T-helper 1 cell treated with Interleukin-12 subunit alpha and Interleukin-12 subunit beta and Interleukin-4 antibody, amounts not matched to agents 30 ng/mL and 1 ng/mL, for 36 hours (primary cell): ENCODE measurements around the gene ZXDC. TPM values are rescaled to one million over a fixed set of nuclear protein-coding genes. Genes with fewer than 3 reads are reported as not detected.

Experiments used
- intact Hi-C: fragments of 100-400 bp; cut with micrococcal nuclease; formaldehyde crosslinking; loops from one replicate; pipeline ENCODE4 v1.15.1; 2024
- total RNA-seq: library from RNA; stranded (reverse); gene quantifications from 2 replicates; pipeline ENCODE4 v1.2.3, GENCODE V29; 2022

ZXDC gene
- total RNA-seq, 1 donor from 2014 or later = 32.5 TPM

- intact Hi-C loops = no loop called here
These were observed 18.8 kb downstream of the ZXDC start for GRCh38 chr3:126456766-126457388.

GRCh38 chr3:126456211-126456610 lies 19.5 kb downstream of the ZXDC start:
- intact Hi-C loops = no loop called here

DNA sequence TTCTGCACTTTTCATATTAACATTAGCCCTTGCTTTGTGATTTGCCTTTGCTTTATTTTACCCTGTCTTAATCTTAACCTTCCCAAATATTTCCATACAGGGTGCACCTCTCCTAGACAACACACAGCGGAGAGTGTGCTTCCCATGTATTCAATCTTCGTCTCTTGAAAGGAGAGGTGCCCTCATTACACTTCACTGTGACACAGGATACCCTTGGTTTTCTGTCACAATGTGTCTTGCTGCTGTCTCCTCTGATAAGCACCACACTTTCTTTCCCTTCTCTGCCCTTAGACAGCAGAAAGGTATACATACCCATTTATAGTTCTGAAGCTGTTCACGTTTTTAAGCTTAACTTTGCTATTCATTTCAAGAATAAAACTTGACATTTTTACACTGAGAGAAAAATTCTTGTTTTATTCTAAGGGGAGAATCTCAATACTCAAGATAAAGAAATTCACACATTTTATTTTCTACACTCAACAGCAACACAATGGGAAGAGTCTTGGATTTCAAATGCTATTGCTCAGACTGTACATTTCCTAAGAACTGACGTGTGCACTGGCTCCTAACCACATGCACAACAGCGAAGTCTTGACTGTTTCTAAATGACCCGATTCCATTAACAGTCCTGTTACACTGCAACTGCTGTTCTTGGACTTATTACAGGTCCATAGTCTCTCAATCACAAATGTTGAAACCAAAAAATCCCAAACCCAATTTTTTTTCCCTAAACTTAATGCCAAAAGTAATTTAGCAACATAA lies 21.1 kb downstream of the ZXDC start:
- intact Hi-C loops = no loop called here

GRCh38 chr3:126454025-126454424 lies 21.7 kb downstream of the ZXDC start:
- intact Hi-C loops = no loop called here

- intact Hi-C loops = no loop called here
These were observed 23.5 kb downstream of the ZXDC start for GRCh38 chr3:126452213-126452612.

DNA sequence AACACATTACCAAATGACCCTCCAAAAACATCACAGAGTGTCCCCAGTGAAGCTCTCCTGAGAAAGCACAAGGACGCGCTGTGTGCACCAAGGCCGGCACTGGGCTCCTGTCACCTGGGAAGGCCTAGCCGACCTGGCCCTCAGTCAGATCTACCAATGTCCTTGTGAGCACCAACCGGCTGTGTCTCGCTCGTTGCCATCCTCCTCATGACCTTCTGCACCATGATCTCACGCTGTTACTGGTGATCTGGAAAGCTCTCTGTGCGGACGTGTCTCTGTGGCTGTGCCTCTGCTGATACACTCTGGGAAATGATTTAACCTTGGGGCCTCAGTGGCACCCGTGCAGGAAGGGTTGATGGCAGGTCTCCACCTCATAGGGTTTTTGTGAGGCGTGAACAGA lies 24.2 kb downstream of the ZXDC start:
- intact Hi-C loops = no loop called here

DNA sequence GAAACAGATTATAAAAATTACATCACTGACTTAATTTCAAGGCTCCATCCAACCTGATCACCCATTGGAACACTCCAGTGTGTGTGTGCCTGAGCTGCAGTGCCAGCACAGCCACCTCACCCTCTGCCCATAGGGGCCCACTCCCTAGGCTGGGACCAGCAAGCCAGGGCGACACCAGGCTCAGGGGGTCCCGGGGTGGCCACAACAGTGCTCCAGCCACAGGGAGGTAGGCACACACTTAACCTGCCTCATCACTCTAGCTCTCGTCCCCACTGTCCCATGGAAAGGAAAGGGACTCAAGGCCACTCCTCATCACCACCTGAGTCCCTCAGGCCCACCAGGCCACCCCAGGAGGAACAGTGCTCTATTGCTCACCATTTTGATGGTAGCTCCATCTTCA lies 24.9 kb downstream of the ZXDC start:
- intact Hi-C loops = no loop called here

GRCh38 chr3:126450219-126450618 lies 25.5 kb downstream of the ZXDC start:
- intact Hi-C loops = no loop called here

GRCh38 chr3:126449621-126450051 lies 26.1 kb downstream of the ZXDC start:
- intact Hi-C loops = no loop called here

- intact Hi-C loops = no loop called here
These were observed 26.9 kb downstream of the ZXDC start for GRCh38 chr3:126448893-126449180.

DNA sequence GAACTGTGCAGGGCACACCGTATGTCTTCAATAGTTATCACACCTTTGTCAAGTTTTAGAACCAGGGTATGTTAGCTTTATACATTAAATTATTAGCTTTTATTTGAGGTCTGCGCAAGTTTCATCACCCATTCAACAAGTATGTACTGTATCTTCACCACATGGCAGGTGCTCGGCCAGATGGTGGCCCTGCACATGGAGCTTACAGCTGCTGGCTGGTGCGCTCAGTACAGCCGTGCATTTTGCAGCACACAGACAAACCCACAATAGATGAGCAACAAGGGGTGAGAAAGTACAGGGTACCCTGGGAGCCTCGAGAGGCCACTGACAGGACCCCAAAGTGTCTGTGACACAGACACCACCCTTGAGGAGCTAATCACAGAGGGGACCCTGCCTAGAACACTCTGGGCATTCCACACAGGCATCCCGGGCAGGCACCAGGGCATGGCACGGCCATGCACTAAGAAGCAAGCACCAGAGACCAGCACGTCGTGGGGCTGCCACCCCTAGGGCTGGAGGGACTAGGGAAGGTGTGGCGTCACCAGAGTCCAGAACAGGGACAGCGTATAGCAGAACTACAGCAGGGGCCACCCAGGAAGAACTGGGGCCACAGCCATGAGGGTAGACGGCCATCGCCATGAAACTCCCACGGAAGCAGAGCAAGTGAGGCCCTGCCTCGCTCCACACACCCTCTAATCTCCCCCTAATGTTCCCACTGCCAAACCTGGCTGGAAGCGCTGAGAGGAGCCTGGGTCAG lies 27.4 kb downstream of the ZXDC start:
- intact Hi-C loops = no loop called here

GRCh38 chr3:126447456-126448106 lies 28.1 kb downstream of the ZXDC start:
- intact Hi-C loops = no loop called here

DNA sequence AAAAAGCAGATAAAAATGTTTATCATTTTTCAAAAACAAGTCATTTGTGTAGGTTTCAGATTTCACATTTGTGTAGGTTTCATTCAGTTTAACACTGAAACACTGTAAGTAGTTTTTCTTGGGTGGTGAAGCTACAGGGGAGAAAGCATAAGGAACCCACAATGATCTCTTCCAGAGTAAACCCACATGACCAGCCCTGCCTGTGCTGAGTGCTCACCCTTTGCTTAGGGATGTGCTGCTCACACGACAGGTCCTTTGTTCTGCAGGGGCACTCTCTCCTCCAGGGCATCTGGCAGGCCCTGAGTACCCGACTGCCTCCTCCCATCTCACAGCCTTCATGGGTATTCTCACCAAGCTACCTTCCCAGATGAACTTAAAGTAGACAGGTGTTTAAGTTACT lies 28.9 kb downstream of the ZXDC start:
- intact Hi-C loops = no loop called here

DNA sequence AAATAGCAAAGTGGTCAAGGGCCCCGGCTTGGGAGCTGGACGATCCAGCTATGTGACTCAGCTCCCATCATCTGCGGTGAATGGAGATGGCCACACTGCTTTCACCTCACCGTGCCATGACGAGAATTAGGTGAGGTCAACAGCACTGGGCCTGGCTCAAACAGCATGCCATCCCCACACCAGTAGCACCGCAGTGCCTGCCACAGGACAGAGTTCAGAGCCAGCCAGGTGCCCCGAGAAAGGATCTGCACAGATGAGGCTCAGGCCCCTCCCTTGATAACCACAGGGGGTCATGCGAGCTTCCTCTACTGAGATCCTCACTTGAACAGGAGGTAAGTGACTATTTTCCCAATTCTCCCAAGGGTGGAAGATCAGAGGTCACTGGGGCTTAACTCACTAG lies 29.4 kb downstream of the ZXDC start:
- intact Hi-C loops = no loop called here

GRCh38 chr3:126445506-126445905 lies 30.2 kb downstream of the ZXDC start:
- intact Hi-C loops = no loop called here

GRCh38 chr3:126442856-126443242 lies 32.8 kb downstream of the ZXDC start:
- intact Hi-C loops = no loop called here

- intact Hi-C loops = no loop called here
These were observed 33.4 kb downstream of the ZXDC start for GRCh38 chr3:126442094-126442855.

- intact Hi-C loops = no loop called here
These were observed 34.3 kb downstream of the ZXDC start for GRCh38 chr3:126441256-126441880.

GRCh38 chr3:126440709-126440995 lies 35.0 kb downstream of the ZXDC start:
- intact Hi-C loops = no loop called here

DNA sequence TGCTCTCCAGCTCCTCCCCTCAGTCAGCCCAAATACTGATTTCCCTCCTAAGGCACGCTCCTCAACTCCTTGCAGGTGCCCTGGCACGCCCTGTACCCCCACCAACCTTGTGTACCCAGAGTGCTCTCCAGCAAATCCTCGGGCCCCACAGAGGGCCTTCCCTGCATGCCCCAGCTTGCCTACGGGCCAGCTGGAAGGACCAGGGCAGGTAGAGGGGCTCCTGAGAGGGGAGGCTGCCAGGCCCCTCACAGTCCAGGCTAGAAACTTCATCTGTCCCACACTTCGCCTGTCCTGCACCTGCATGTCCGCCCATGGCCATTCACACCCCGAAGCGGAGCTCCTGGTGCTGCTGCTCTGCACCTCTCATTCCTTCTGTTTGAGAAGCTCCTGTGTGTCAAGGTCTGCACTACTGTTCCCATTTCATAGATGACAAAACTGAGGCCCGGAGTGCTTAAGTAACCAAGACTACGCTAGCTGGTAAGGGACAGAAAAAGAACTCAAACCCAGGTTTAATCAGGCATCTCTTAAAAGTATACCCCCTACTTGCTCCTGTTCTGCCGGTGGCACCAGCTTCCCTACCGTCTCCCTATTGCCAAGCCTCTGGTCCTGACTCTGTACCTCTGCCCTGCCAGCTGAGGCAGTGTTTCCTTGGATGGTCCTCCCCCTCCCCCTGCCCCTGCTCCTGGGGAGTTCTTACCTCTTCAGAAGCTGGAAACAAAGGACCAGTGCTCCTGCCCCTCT lies 35.6 kb downstream of the ZXDC start:
- intact Hi-C loops = no loop called here
